ENCODE data around the gene TTC28.

GRCh38 chr22:28443526-28443876, 236.1 kb downstream of the TTC28 start:
- no peak for TF ChIP-seq EZH2 (IDR thresholded peaks at IDR 0.05; ENCODE audit: low read length, missing control alignments)
- TF ChIP-seq CTCF (conservative IDR thresholded peaks at IDR 0.05 in 1 of 2, IDR thresholded peaks at IDR 0.05 in 1 of 2; ENCODE audit: low read depth in 1 of 2, low read length in 2 of 2) = no peak
